Measurements from ENCODE around the gene CSH2.

The CSH2 gene

GRCh38 chr17:63850401-63850800, 23.1 kb downstream of the CSH2 start:
- DNase-seq, result no peak

GRCh38 chr17:63848834-63849689, 24.4 kb downstream of the CSH2 start:
- DNase-seq, result peak; percentile 92

- no peak for DNase-seq
Measured at GRCh38 chr17:63847525-63848249, 25.8 kb downstream of the CSH2 start.

GRCh38 chr17:63845509-63845908, 28.0 kb downstream of the CSH2 start:
- no peak for DNase-seq

- no peak for DNase-seq
Measured at GRCh38 chr17:63843910-63844677, 29.4 kb downstream of the CSH2 start.

GRCh38 chr17:63843387-63843888, 30.0 kb downstream of the CSH2 start:
- peak; percentile 54 for DNase-seq

- DNase-seq, result peak; percentile 99
Measured at GRCh38 chr17:63842540-63843386, 30.7 kb downstream of the CSH2 start, which contains the start of gene SMARCD2. SMARCD2 (minus strand) TSS chr17:63842685; CDS start chr17:63842674, 11 bp downstream.

- DNase-seq, result peak; percentile 66
Measured at GRCh38 chr17:63842173-63842539, 31.3 kb downstream of the CSH2 start.

GRCh38 chr17:63841350-63842172, 31.9 kb downstream of the CSH2 start:
- peak; percentile 48 for DNase-seq

GRCh38 chr17:63840591-63841349, 32.7 kb downstream of the CSH2 start:
- DNase-seq, result peak; percentile 52

- DNase-seq, result peak; percentile 82
Measured at GRCh38 chr17:63838631-63839171, 34.8 kb downstream of the CSH2 start.

GRCh38 chr17:63837962-63838600, 35.4 kb downstream of the CSH2 start:
- no peak for DNase-seq

- DNase-seq, result no peak
Measured at GRCh38 chr17:63837480-63837879, 36.0 kb downstream of the CSH2 start.

GRCh38 chr17:63836811-63837210, 36.7 kb downstream of the CSH2 start:
- no peak for DNase-seq

GRCh38 chr17:63835167-63835720, 38.2 kb downstream of the CSH2 start:
- no peak for DNase-seq

GRCh38 chr17:63834431-63835166, 38.9 kb downstream of the CSH2 start:
- peak; percentile 58 for DNase-seq

- no peak for DNase-seq
Measured at GRCh38 chr17:63833741-63834373, 39.6 kb downstream of the CSH2 start.

Data from left hindlimb (tissue), 1 donor.